Mucosa of descending colon (tissue), 3 donors: ENCODE results near the gene GSTO1. TPM values are rescaled to one million over a fixed set of nuclear protein-coding genes. Genes with fewer than 3 reads are reported as not detected.

Experiments
- ATAC-seq: fragments of 200-7000 bp; cut with Tn5 transposase; one replicate; pipeline ENCODE4 v1.9.1; 2020; ENCODE audit warnings: mild to moderate bottlenecking, moderate library complexity
- DNase-seq, 3 donors: peaks; one replicate each; pipeline ENCODE4 v3.0.0-alpha.2; 2020
- H3K36me3 ChIP-seq: fragments of 200-600 bp; one replicate; pipeline ENCODE4 v1.8.0; 2021; ENCODE audit warnings: low read depth, mild to moderate bottlenecking
- H3K4me1 ChIP-seq: fragments of 200-600 bp; one replicate; pipeline ENCODE4 v1.8.0; 2021; ENCODE audit warnings: low read depth, mild to moderate bottlenecking
- H3K4me3 ChIP-seq: fragments of 200-600 bp; one replicate; pipeline ENCODE4 v1.8.0; 2021; ENCODE audit warnings: mild to moderate bottlenecking
- H3K9me3 ChIP-seq: fragments of 200-600 bp; one replicate; pipeline ENCODE4 v1.8.0; 2021; ENCODE audit warnings: mild to moderate bottlenecking
- intact Hi-C, 2 donors: fragments of 100-400 bp; cut with DNase I in 1 of 2; cut with micrococcal nuclease in 1 of 2; formaldehyde crosslinking; loops; one replicate each; pipeline versions ENCODE4 v1.11.0 to v1.11.1; 2022; cut with DNase I, micrococcal nuclease
- total RNA-seq, 3 donors: library from RNA; stranded (reverse); fragmentation: NEBNext Ultra II Directional in 2 of 3; extraction: Animal tissue kit (Norgen Biotek cat#: 25700) in 2 of 3; gene quantifications; one replicate each; pipeline versions ENCODE4 v1.2.1 to v1.2.4, GENCODE V29; 2021 to 2023
- TF ChIP-seq, protein P1 (sequence below): fragments of 200-600 bp; IDR thresholded peaks from one replicate; pipeline ENCODE4 v1.8.0; 2022; ENCODE audit warnings: antibody characterized with exemption, mild to moderate bottlenecking
- donor health status: DM: no; HTN: no; CAD: no; lungs with moderate emphysema.
- donor health status: DM: no; HTN: no; CAD: no.
- donor health status: DM: no; HTN: yes; CAD: no.

GSTO1 gene
- total RNA-seq, 3 donors from 2014 or later, result 60.1 to 73.9 (median 62.9) TPM

DNA sequence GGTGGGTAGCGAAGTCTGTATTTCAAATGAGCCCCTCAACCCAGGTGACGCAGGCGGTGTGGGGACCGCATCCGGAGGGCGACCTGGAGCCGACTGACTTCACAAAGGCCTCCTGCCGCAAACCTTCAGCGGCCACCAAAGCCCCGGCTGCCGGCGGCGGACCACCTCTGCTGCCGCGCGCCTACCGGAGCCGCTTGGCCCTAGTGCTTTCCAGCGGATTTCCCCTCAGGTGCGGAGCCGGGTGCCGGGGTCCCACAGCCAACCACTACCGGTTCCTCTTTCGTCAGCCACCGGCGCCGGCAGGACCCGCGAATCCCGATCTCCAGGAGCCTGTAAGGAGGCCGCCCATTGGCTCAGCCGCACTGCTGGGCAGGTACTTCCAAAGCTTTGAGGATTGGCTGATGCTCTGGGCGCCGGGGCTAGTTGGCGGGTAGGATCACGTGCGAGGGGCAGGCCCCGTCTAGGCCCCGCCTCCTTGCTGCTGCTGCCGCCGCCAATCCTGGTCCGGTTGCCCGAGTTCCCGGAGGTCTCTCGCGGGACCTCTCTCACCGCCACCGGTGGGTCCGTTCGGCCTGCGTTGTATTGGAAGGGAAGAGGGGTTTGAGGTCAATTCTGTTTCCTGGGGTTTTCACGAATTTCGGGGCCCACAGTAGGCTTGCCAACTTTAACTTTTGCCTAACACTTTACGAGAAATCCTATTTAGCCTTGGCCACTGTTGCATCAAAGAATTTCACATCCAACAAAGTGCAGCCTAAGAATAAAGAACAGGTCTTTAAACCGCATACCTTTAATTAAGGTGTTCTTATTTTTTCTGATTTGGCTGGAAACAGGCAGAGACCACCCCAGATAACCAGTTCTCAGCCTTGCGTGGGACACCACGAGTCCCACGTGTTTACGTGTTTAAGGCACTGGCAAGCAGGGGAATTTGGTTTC, 14.3 kb downstream of the GSTO1 start, which contains the start of gene GSTO2:
Gene GSTO2 (plus strand): TSS at position 472 of the 933 bp plus-strand sequence. CDS start 5,732 bp downstream, outside the sequence.
- TF ChIP-seq, protein P1, sequence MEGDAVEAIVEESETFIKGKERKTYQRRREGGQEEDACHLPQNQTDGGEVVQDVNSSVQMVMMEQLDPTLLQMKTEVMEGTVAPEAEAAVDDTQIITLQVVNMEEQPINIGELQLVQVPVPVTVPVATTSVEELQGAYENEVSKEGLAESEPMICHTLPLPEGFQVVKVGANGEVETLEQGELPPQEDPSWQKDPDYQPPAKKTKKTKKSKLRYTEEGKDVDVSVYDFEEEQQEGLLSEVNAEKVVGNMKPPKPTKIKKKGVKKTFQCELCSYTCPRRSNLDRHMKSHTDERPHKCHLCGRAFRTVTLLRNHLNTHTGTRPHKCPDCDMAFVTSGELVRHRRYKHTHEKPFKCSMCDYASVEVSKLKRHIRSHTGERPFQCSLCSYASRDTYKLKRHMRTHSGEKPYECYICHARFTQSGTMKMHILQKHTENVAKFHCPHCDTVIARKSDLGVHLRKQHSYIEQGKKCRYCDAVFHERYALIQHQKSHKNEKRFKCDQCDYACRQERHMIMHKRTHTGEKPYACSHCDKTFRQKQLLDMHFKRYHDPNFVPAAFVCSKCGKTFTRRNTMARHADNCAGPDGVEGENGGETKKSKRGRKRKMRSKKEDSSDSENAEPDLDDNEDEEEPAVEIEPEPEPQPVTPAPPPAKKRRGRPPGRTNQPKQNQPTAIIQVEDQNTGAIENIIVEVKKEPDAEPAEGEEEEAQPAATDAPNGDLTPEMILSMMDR, result no peak
- peak within 1 kb of the TSS; percentile 78 for H3K4me3 ChIP-seq
- intact Hi-C loops, result no loop called here
- H3K4me1 ChIP-seq, result no peaks in the 10 kb centered on the region
- DNase-seq, result peak; percentile 98 to 100 (median 98)
- peak; percentile 100 for ATAC-seq
- H3K9me3 ChIP-seq, result no peaks in the 10 kb centered on the region
- no peaks in the 10 kb centered on the region for H3K36me3 ChIP-seq

DNA sequence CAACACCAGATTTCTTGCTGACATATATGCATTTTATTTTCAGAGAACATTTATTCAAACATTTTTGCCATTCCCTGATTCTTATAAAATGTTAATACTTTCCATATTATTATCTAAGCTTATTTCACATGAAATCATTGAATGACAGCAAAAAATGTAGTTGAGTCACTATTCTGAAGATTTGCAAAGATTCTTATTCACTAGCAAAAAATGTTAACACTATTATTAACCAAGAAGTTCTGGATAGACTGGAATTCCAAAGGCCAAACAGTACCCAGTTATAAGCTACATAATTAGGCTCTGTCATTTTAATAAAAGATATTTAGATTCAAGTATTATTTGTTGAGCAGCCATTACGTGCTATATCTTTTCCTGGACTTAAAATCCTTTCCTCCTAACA, 18.6 kb downstream of the GSTO1 start:
- intact Hi-C loops, result no loop called here

DNA sequence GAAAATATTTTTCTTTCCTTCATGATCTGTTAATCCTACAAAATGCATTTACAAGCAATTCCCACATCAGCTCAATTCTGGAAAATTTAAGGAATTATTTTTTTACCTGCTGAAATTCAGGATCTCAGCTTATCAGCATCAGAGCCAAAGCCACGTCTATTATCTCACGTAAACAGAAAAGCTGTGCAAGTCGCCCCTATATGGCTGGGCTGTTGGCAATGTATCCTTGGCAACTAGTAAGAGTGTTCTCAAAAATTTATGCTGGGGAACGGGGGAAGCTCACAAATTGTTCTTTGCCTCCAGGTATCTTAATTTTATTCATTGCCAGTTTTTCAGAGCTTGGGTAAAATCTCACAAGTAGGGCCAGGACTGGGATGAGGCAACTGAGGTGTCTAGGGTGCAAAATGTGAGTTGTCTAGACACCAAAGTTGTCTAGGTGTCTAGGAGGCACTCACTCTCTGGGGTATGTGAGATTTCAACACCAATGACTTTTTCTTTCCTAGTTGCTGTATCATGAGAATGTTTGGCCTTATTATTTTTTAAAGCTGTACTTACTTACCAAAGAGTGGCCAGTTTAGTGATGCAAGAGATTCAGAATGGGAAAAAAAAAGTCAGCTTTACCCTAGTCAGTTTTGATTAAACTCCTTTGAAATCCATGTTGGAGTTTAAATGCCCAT, 19.3 kb downstream of the GSTO1 start:
- no peaks in the 10 kb centered on the region for H3K4me1 ChIP-seq
- TF ChIP-seq, protein P1, result no peak
- DNase-seq (no peak), ATAC-seq (no peak)
- no peaks in the 10 kb centered on the region for H3K9me3 ChIP-seq
- H3K4me3 ChIP-seq, result no peak overlapping the region
- intact Hi-C loops, result no loop called here
- H3K36me3 ChIP-seq, result no peaks in the 10 kb centered on the region

More for the DNA sequence above, 18.6 kb downstream of the GSTO1 start:
- no peaks in the 10 kb centered on the region for H3K4me1 ChIP-seq
- H3K36me3 ChIP-seq, result no peaks in the 10 kb centered on the region
- TF ChIP-seq, protein P1, result no peak
- no peak overlapping the region for H3K4me3 ChIP-seq
- DNase-seq (no peak), ATAC-seq (no peak)
- no peaks in the 10 kb centered on the region for H3K9me3 ChIP-seq

DNA sequence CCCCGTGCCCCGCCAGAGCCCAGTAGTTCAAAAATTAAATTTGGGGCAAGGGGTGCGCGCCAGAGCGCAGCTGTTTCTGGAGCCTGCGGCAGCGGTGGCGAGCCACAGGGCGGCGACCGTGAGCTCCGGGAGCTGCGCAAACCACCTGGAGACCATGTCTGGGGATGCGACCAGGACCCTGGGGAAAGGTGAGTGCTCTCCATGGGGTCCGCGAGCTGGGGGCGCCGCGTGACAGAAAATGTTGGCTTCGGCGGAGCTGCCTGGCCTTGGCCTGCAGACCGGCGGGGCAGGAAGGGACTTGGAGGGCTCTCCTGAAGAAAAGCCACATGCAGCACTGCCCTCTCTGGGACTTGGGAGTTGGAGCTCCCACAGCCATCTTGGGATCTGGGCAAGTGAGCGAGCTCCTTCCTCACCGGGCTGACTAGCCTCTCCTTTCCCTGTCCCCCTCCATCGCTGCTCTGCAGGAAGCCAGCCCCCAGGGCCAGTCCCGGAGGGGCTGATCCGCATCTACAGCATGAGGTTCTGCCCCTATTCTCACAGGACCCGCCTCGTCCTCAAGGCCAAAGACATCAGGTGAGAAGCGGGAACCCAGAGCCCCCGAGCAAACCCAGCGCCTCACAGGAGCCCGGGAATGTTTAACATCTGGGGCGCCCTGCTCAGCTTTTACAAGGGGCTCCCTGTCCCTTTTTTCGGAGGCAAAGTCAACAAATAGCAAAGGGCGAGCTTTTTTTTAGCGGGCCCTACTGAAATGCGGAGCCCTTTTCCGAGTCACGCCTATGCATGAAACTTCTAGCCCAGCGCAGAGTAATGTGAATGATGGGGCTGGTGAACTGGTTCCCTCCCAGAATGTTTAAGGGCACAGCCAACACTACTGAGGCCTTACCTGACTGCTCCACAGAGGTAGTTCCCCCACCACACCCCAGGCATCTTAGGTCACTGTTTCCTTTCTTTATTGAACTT, 20.4 kb downstream of the GSTO1 start:
- Histone ChIP-seq H3K4me1 (no peaks in the 10 kb centered on the region), H3K9me3 (no peaks in the 10 kb centered on the region), H3K4me3 (peak overlapping the region; percentile 4), H3K36me3 (no peaks in the 10 kb centered on the region)
- TF ChIP-seq, protein P1, result peak; percentile 84
- intact Hi-C loops, result no loop called here
- DNase-seq, result peak; percentile 62 to 80 (median 69)
- ATAC-seq, result peak; percentile 95

DNA sequence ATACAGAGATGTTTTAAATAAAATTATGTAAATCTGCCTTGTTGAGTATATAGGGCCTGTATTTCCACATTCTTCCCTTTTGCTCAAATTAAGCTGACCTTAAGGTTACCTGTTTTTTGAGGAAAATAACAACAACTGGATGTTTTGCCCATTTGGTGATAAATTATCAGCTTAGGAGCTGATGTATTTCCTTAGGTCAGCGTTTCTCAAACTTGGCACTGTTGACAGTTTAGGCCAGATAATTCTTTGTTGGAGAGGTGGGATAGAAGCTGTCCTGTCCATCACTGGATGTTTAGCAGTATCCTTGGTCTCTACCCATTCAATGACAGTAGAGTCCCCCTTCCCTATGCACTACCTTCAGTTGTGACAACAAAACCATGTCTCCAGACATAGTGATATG, 21.5 kb downstream of the GSTO1 start:
- ATAC-seq, result no peak
- intact Hi-C loops, result no loop called here
- no peak for DNase-seq
- Histone ChIP-seq H3K9me3 (no peaks in the 10 kb centered on the region), H3K4me1 (no peaks in the 10 kb centered on the region), H3K4me3 (no peak overlapping the region), H3K36me3 (no peaks in the 10 kb centered on the region)
- TF ChIP-seq, protein P1, result no peak
